NCI-H1105 (cell line): Measurements from ENCODE around the gene ARHGEF19.
"Not testable (repeated sequence)": the region's sequence is repeated elsewhere in the genome, so short reads cannot be mapped to it uniquely, and the experiment has no call there.

Source experiments
- DNase-seq: peaks from one replicate; lab custom pipeline; 2025; lab: John Stamatoyannopoulos, UW

ARHGEF19 gene

DNA sequence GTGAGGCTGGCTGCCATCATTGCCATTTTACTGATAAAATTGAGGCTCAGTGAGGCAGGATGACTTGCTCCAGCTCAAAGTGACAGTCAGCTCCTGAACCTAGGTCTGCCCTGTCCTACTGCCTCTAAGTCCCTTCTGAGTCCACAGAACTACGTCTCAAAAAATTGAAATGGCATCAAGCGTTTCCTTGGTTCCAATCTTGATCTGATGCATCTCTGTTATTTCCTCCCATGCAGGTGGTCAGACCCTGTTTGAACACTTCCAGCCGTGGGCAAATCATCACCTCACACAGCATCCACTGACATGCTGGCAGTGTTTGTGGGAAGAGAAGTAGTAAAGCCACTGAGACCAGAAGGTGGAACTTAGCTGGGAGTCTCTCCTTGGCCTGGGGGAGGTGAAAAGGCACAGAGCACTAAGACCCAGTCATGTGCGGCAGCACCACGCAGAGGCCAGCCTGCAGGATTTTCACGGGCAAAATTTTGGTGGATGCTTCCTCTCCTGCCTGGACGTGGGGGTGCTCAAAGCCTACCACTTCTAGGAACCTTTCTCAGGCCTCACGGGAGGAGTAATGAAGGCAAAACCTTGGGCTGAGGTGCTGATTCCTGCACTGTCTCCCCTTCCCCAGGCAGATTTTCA, 32.3 kb upstream of the ARHGEF19 start:
- no peak for DNase-seq

GRCh38 chr1:16243936-16244649, 31.6 kb upstream of the ARHGEF19 start:
- peak; percentile 85 for DNase-seq

DNA sequence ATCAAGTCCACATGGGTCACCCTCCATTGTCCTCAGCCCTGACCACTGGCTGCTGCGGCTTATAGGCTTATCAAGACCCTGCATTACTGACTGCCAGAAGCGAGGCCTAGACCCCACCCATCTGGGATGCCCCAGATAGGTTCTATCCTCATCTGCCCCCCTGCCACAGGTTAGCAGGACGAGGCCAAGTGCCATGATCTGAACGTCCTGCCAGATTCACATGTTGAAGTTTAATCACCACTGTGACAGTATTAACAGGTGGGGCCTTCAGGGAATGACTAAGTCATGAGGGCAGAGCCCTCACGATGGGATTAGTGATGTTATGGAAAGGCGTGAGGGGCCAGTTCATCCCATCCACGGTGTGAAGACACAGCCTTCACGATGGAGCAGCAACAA, 30.8 kb upstream of the ARHGEF19 start:
- DNase-seq = no peak

- no peak for DNase-seq
Observed at GRCh38 chr1:16242556-16243214, 30.2 kb upstream of the ARHGEF19 start.

DNA sequence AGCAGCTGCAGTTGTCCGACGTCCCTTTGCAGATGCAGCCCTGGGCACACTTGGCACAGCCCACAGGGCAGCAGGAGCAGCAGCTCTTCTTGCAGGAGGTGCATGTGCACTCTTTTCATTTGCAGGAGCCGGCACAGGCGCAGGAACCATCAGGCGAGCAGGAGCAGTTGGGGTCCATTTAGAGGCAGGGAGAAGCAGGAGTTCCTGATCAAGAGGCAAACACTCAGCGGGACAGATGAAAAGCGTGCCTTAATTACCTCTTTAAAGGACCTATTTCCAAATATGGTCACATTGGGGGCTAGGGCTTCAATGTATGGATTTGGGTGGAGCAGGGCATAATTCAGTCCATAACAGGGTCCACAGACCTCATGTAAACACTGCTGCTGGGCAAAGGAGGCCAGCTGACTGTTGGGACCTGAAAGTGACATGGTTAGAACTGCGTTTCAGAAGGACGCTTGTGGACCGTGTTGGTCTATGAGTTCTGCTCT, 28.8 kb upstream of the ARHGEF19 start:
- DNase-seq = no peak

- no peak for DNase-seq
Observed at GRCh38 chr1:16239972-16240491, 27.6 kb upstream of the ARHGEF19 start.

DNA sequence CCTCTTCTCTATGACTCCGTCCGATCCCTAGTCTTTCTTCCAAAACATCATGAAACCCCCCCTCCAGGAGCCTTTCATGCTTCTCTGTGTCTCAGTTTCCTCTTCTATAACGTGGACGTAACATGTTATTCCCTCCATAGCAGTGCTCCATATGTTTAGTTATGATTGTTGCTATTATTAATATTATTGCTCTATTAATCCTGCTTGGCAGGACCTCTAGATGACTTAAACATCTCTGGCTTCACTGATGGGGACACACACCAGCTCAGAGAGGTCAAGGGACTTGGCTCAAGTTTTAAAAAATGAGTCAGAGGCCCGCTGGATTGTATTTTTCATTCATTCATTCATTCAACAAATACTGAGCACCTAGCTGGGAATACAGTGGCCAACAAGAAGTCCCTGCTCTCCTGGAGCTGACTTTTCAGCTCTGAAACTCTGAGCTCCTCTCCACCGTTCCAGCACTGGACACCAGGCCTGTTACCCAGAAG, 24.9 kb upstream of the ARHGEF19 start:
- no peak for DNase-seq

GRCh38 chr1:16236511-16237342, 24.3 kb upstream of the ARHGEF19 start, which contains the start of gene CPLANE2:
CPLANE2 (minus strand) TSS chr1:16237183; CDS start chr1:16236742, 441 bp downstream.
- DNase-seq = peak; percentile 97

- DNase-seq = peak; percentile 72
Observed at GRCh38 chr1:16235944-16236510, 23.6 kb upstream of the ARHGEF19 start.

- DNase-seq = no peak
Observed at GRCh38 chr1:16235347-16235746, 22.9 kb upstream of the ARHGEF19 start.

DNA sequence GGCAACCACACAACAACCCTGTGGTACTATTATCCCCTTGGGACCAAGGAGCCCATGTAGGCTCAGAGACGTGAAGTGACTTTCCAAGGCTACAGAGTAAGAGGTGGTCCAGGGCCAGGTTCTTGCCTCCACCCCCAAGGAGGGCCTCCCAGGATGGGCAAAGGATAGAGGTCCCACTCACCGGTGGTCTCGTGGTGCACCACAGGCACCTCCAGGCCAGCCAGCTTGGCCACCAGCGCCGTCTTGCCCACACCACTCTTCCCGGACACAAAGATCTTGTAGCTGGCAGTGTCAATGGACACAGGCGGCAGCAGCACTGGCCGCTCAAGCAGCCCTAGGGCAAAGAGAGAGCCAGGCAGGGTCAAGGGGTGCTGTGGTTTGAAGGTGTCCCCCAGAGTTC, 21.0 kb upstream of the ARHGEF19 start:
- no peak for DNase-seq

- no peak for DNase-seq
Observed at GRCh38 chr1:16232316-16232710, 19.9 kb upstream of the ARHGEF19 start.

- no peak for DNase-seq
Observed at GRCh38 chr1:16231331-16232315, 19.2 kb upstream of the ARHGEF19 start.

- no peak for DNase-seq
Observed at GRCh38 chr1:16230744-16231143, 18.3 kb upstream of the ARHGEF19 start.

GRCh38 chr1:16229976-16230740, 17.7 kb upstream of the ARHGEF19 start:
- no peak for DNase-seq

DNA sequence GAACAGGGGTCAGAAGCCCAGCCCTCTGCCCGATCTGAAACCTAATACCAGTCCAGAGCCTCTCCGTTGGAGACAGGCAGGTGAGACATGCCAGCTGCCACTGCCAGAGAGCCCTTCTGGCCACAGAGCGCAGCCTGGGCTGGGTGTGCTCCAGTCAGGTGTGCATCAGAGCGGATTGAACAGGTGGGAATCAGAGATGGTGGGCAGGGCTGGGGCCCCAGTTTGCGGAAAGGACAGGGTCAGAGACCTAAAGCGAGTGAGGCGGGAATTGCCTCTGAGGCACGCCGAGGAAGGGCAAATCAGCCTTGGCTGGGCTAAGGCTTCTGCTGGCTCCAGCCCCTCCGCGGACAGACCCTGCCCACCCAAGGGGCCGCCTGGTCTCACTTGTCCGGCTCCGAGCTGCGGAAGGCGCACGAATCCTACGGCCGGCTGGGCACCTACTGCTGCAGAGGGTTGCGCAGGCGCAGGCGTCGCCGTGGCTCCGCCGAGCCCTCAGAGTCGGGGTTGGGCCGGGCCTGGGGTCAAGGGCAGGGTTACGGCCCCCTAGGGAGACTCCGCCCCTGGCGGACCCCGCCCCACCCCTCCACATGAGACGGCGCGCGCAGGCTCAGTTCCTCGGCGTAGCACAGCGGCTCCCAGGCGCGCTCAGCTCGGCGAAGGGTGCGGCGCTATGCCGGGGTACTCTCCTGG, 14.2 kb upstream of the ARHGEF19 start:
- DNase-seq = no peak

- no peak for DNase-seq
Observed at GRCh38 chr1:16226129-16226489, 13.7 kb upstream of the ARHGEF19 start.

DNA sequence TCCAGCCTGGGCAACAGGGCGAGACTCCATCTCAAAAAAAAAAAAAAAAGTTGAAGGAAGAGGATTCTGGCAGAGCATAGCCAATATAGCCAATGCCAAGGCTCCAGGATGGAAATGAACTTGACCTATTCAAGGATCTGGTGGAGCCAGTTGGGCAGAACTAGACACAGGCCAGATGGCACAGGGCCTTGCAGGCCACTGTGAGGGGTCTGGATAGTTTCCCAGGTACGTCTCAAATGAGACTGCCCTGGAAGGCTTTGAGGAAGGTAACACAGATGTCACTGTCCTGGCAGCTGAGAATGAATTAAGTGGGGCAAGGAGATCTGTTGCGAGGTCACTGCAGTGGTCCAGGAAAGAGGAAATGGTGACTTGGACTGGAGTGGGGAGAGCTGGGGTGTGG, 12.0 kb upstream of the ARHGEF19 start:
- no peak for DNase-seq

DNA sequence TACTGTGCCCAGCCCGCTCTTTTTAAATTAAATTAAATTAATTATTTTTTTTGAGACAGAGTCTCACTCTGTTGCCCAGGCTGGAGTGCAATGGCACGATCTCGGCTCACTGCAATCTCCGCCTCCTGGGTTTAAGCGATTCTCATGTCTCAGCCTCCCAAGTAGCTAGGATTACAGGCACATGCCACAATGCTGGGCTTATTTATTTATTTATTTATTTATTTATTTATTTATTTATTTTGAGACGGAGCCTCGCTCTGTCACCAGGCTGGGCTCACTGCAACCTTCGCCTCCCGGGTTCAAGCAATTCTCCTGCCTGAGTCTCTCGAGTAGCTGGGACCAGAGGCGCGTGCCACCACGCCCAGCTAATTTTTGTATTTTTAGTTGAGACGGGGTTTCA, 10.3 kb upstream of the ARHGEF19 start:
- not testable (repeated sequence) for DNase-seq
